IMR-90 (cell line): ENCODE data around the gene OLFM4. TPM values are rescaled to one million over a fixed set of nuclear protein-coding genes. Genes with fewer than 3 reads are reported as not detected.

Source experiments
- ATAC-seq: fragments of 200-7000 bp; cut with Tn5 transposase; 2 replicates; pipeline ENCODE4 v1.9.1; 2020; ENCODE audit warnings: low read depth, mild to moderate bottlenecking, moderate library complexity
- BruUV-seq: library from RNA; stranded (reverse); fragments of 400-500 nt; replicated peaks from 2 replicates; lab custom pipeline; 2021; lab: Mats Ljungman, UMichigan
- CTCF ChIA-PET: fragments of 300-600 bp; formaldehyde crosslinking; extraction: SDS; loops from one replicate; lab custom pipeline; 2021; ENCODE audit warnings: antibody characterized with exemption; lab: Yijun Ruan, JAX
- POLR2A ChIA-PET: fragments of 300-600 bp; sonication (Branson Sonifier 250); formaldehyde crosslinking; loops from one replicate; lab custom pipeline; 2022; ENCODE audit warnings: antibody characterized with exemption; ENCODE audit not compliant: unreplicated experiment; lab: Charles Lee
- DNase-seq: peaks from one replicate; pipeline ENCODE4 v3.0.0; 2013
- H2AFZ ChIP-seq: replicated peaks from 2 replicates; pipeline ENCODE3; 2013; ENCODE audit warnings: low read length, mild to moderate bottlenecking; ENCODE audit not compliant: poor library complexity
- H2AK5ac ChIP-seq: 2 replicates; pipeline ENCODE4 v1.6.1; 2013; ENCODE audit warnings: low read depth, low read length, inconsistent platforms
- H2AK9ac ChIP-seq: replicated peaks from 2 replicates; pipeline ENCODE3; 2013; ENCODE audit warnings: mild to moderate bottlenecking, low read depth, low read length, moderate library complexity; ENCODE audit not compliant: poor library complexity
- H2BK120ac ChIP-seq: 2 replicates; pipeline ENCODE4 v1.6.1; 2013; ENCODE audit warnings: low read depth, low read length, inconsistent platforms
- H2BK15ac ChIP-seq: 3 replicates; pipeline ENCODE4 v1.6.1; 2013; ENCODE audit warnings: low read depth, low read length, inconsistent platforms
- H2BK20ac ChIP-seq: 2 replicates; pipeline ENCODE4 v1.6.1; 2013; ENCODE audit warnings: low read depth, mild to moderate bottlenecking, inconsistent platforms, low read length, moderate library complexity
- H2BK5ac ChIP-seq: 2 replicates; pipeline ENCODE4 v1.6.1; 2013; ENCODE audit warnings: mild to moderate bottlenecking, low read depth, low read length, inconsistent platforms; ENCODE audit not compliant: poor library complexity, severe bottlenecking
- H3K14ac ChIP-seq: replicated peaks from 2 replicates; pipeline ENCODE4 v1.6.1; 2013; ENCODE audit warnings: low read depth, low read length, inconsistent platforms
- H3K18ac ChIP-seq: 2 replicates; pipeline ENCODE4 v1.6.1; 2013; ENCODE audit warnings: low read depth, low read length, control low read depth
- H3K23ac ChIP-seq: 2 replicates; pipeline ENCODE4 v1.6.1; 2013; ENCODE audit warnings: low read depth, low read length, inconsistent platforms
- H3K27ac ChIP-seq: 2 replicates; pipeline ENCODE4 v1.5.1; 2013; ENCODE audit warnings: mild to moderate bottlenecking, control low read depth, low read length; ENCODE audit not compliant: insufficient read depth
- H3K27me3 ChIP-seq: 2 replicates; pipeline ENCODE4 v1.6.1; 2013; ENCODE audit warnings: low read length; ENCODE audit not compliant: control insufficient read depth, insufficient read depth
- H3K36me3 ChIP-seq: 2 replicates; pipeline ENCODE4 v1.6.1; 2013; ENCODE audit warnings: low read length, mixed read lengths; ENCODE audit not compliant: control insufficient read depth, insufficient read depth
- H3K4ac ChIP-seq: 2 replicates; pipeline ENCODE4 v1.6.1; 2013; ENCODE audit warnings: low read depth, low read length, inconsistent platforms
- H3K4me1 ChIP-seq: 2 replicates; pipeline ENCODE4 v1.6.1; 2013; ENCODE audit warnings: low read length, mixed read lengths; ENCODE audit not compliant: control insufficient read depth, insufficient read depth
- H3K4me2 ChIP-seq: 2 replicates; pipeline ENCODE4 v1.6.1; 2013; ENCODE audit warnings: low read depth, mild to moderate bottlenecking, control low read depth, low read length, moderate library complexity
- H3K4me3 ChIP-seq: 2 replicates; pipeline ENCODE4 v1.5.1; 2013; ENCODE audit warnings: low read depth, mild to moderate bottlenecking, control low read depth, low read length, moderate library complexity; ENCODE audit not compliant: insufficient read depth
- H3K56ac ChIP-seq: 2 replicates; pipeline ENCODE4 v1.6.1; 2013; ENCODE audit warnings: low read length, inconsistent platforms; ENCODE audit not compliant: insufficient read depth; ENCODE audit errors: extremely low read depth
- H3K79me1 ChIP-seq, 2 experiments: 2 replicates each; pipeline ENCODE4 v1.6.1; 2013; ENCODE audit warnings: low read length in 2 of 2, inconsistent platforms in 1 of 2, low read depth in 1 of 2
- H3K9ac ChIP-seq: 2 replicates; pipeline ENCODE4 v1.6.1; 2013; ENCODE audit warnings: low read depth, low read length, control low read depth
- H3K9me1 ChIP-seq: 2 replicates; pipeline ENCODE4 v1.6.1; 2013; ENCODE audit warnings: low read length, inconsistent platforms; ENCODE audit not compliant: insufficient read depth
- H3K9me3 ChIP-seq: 2 replicates; pipeline ENCODE4 v1.6.1; 2013; ENCODE audit warnings: low read length; ENCODE audit not compliant: control insufficient read depth, insufficient read depth
- H4K20me1 ChIP-seq: 2 replicates; pipeline ENCODE4 v1.6.1; 2013; ENCODE audit warnings: low read length, inconsistent platforms; ENCODE audit not compliant: insufficient read depth
- H4K5ac ChIP-seq: 2 replicates; pipeline ENCODE4 v1.6.1; 2013; ENCODE audit warnings: mild to moderate bottlenecking, low read depth, low read length, control low read depth
- H4K8ac ChIP-seq, 2 experiments: 2 replicates each; pipeline ENCODE4 v1.6.1; 2013; ENCODE audit warnings: low read depth in 2 of 2, low read length in 2 of 2, control low read depth in 1 of 2, inconsistent platforms in 1 of 2
- H4K91ac ChIP-seq: 2 replicates; pipeline ENCODE4 v1.6.1; 2013; ENCODE audit warnings: low read depth, low read length, inconsistent platforms; ENCODE audit not compliant: insufficient read depth
- CHD1 ChIP-seq: IDR thresholded peaks from 2 replicates; pipeline ENCODE4 v1.6.1; 2012; ENCODE audit warnings: low read depth, low read length, improper control_type of control experiment
- MAZ ChIP-seq: IDR thresholded peaks from 2 replicates; pipeline ENCODE4 v1.6.1; 2012; ENCODE audit warnings: low read depth, mild to moderate bottlenecking, low read length, improper control_type of control experiment, moderate library complexity, borderline replicate concordance
- RCOR1 ChIP-seq: IDR thresholded peaks from 2 replicates; pipeline ENCODE4 v1.6.1; 2012; ENCODE audit warnings: mild to moderate bottlenecking, low read length, improper control_type of control experiment; ENCODE audit not compliant: insufficient replicate concordance
- SMC3 ChIP-seq: fragments of 150-350 bp; IDR thresholded peaks from 2 replicates; pipeline ENCODE4 v1.6.1; 2016; ENCODE audit warnings: low read depth, mild to moderate bottlenecking, antibody characterized with exemption, low read length, moderate library complexity
- WGBS, 2 experiments: methylation state at CpG; one replicate each; pipeline versions ENCODE4 v1.1.5 to v1.1.7; 2013; ENCODE audit warnings: missing lambda C conversion rate in 2 of 2; ENCODE audit not compliant: insufficient read length in 1 of 2; ENCODE audit errors: extremely low coverage in 2 of 2; 5-methylcytosine and 5-hydroxymethylcytosine counted together
- dilution Hi-C: fragments of 300-500 bp; cut with HindIII; formaldehyde crosslinking; loops from one replicate; pipeline ENCODE4 v1.14.3; 2018; ENCODE audit warnings: low sequenced_read_pairs; ENCODE audit not compliant: unreplicated experiment
- in situ Hi-C: fragments of 300-500 bp; cut with MboI; formaldehyde crosslinking; loops from 3 replicates; pipeline ENCODE4 v1.14.3; 2019; ENCODE audit warnings: low sequenced_read_pairs, inconsistent platforms, mixed read lengths
- intact Hi-C: fragments of 100-400 bp; cut with micrococcal nuclease; formaldehyde crosslinking; loops from 2 replicates; pipeline ENCODE4 v1.10.0; 2022
- polyA plus RNA-seq, 3 experiments: library from polyadenylated mRNA; depleted of rRNA; stranded (reverse); fragments of >200 nt; gene quantifications; 2 replicates each; pipeline ENCODE4 v1.2.3, GENCODE V29; 2012; ENCODE audit warnings: low replicate concordance in 1 of 3
- total RNA-seq: library from RNA; depleted of rRNA; stranded (reverse); fragments of >200 nt; gene quantifications from 2 replicates; pipeline ENCODE4 v1.2.3, GENCODE V29; 2012

Gene OLFM4
- total and polyA plus RNA-seq, 2 of the 4 experiments (the other 2 are of a cell fraction): not detected

DNA sequence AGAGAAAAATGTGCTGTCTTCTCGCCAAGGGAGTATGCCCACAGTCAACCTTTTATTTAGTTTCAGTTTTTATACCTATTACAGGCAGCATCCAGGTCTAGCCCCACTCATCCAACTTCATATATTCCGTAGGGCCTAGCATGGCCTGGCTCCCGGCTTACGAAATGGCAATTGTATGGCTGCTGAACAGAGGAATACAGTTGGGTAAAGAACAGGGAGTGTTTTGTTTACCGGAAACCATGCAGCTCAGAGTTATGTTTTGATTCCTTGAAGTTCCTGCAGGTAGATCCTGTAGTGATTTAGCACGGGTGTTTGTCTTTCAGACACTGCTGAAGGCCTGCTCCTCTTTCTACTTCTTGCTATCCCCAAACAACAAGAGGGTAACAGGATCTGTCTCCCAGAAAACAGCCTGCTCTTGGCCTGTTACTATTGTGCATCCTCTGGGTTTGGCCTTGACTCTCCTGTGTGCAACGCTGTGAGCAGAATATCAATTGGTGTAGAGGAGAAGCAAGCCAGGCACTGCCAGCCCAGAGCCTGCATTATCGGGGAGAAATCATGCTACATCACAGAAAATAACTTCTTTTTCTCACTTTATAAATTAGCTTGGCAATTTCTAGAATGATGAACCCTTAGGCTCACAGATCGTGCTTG, 32.4 kb downstream of the OLFM4 start:
- Histone ChIP-seq H3K56ac (no peak overlapping the region), H3K18ac (no peak overlapping the region), H2BK20ac (no peak overlapping the region), H4K91ac (no peak overlapping the region), H3K4me2 (no peak overlapping the region), H3K27me3 (no peaks in the 10 kb centered on the region), H2BK5ac (no peak overlapping the region), H3K9ac (no peak overlapping the region), H4K5ac (no peak overlapping the region), H4K8ac (no peak overlapping the region), H2BK120ac (no peak overlapping the region), H2AFZ (no peak overlapping the region), H3K23ac (no peak overlapping the region), H4K20me1 (no peaks in the 10 kb centered on the region), H3K36me3 (no peaks in the 10 kb centered on the region), H2AK5ac (no peak overlapping the region), H3K79me1 (no peaks in the 10 kb centered on the region), H3K9me1 (no peaks in the 10 kb centered on the region), H2BK15ac (no peak overlapping the region), H3K14ac (no peak overlapping the region), H3K4me1 (no peaks in the 10 kb centered on the region), H3K27ac (no peak overlapping the region), H3K9me3 (peaks cover 5% of the 10 kb centered on the region; the same call in 1 of the 2 replicates), H2AK9ac (no peak overlapping the region), H3K4me3 (no peak overlapping the region), H3K4ac (no peak overlapping the region)
- no peak for TF ChIP-seq MAZ
- no peak for TF ChIP-seq CHD1
- TF ChIP-seq RCOR1: no peak
- no peak for TF ChIP-seq SMC3
- ATAC-seq (no peak), DNase-seq (no peak)
- dilution Hi-C loops (no loop called here), intact Hi-C loops (no loop called here), in situ Hi-C loops (no loop called here)
- ChIA-PET CTCF (no interaction called here), POLR2A (interaction anchor here (0.6 kb wide), 1 partner anchor 52 kb away, joined by 3 read pairs; no protein-coding TSS in a partner anchor)
- WGBS, 2 experiments: 60% methylated on average over 1 of the region's 9 CpGs; no CpG with 5 or more reads in 1 of the 2 experiments
- no TSS peak for BruUV-seq
